SK-N-DZ (cell line): ENCODE measurements around the gene KRT78.
A peak's percentile ranks its signal among the peaks of the same experiment; 100 is the strongest.
"Not testable (repeated sequence)": the region's sequence is repeated elsewhere in the genome, so short reads cannot be mapped to it uniquely, and the experiment has no call there.

Experiments used
- DNase-seq: peaks from one replicate; pipeline ENCODE4 v3.0.0-alpha.2; 2015; ENCODE audit warnings: low spot score

Gene KRT78

GRCh38 chr12:52871291-52872039, 22.7 kb upstream of the KRT78 start:
- DNase-seq: no peak

- no peak for DNase-seq
Observed at GRCh38 chr12:52870361-52871290, 21.8 kb upstream of the KRT78 start.

- no peak for DNase-seq
Observed at GRCh38 chr12:52867642-52868041, 18.8 kb upstream of the KRT78 start.

- no peak for DNase-seq
Observed at GRCh38 chr12:52867152-52867551, 18.4 kb upstream of the KRT78 start.

- DNase-seq: peak; percentile 59
Observed at GRCh38 chr12:52865090-52865944, 16.5 kb upstream of the KRT78 start.

- no peak for DNase-seq
Observed at GRCh38 chr12:52862023-52862422, 13.2 kb upstream of the KRT78 start.

- DNase-seq: no peak
Observed at GRCh38 chr12:52861511-52861910, 12.7 kb upstream of the KRT78 start.

- DNase-seq: no peak
Observed at GRCh38 chr12:52860102-52860823, 11.5 kb upstream of the KRT78 start.

GRCh38 chr12:52857500-52857899, 8.7 kb upstream of the KRT78 start:
- no peak for DNase-seq

- no peak for DNase-seq
Observed at GRCh38 chr12:52856787-52857186, 8.0 kb upstream of the KRT78 start.

GRCh38 chr12:52856077-52856476, 7.3 kb upstream of the KRT78 start:
- not testable (repeated sequence) for DNase-seq

- DNase-seq: no peak
Observed at GRCh38 chr12:52851787-52852186, 3.0 kb upstream of the KRT78 start.

- no peak for DNase-seq
Observed at GRCh38 chr12:52850681-52851080, 1.9 kb upstream of the KRT78 start.

- DNase-seq: no peak
Observed at GRCh38 chr12:52849511-52849910, 717 bp upstream of the KRT78 start.

- DNase-seq: no peak
Observed at GRCh38 chr12:52847335-52848102, 1.3 kb downstream of the KRT78 start.

- DNase-seq: no peak
Observed at GRCh38 chr12:52846356-52846970, 2.3 kb downstream of the KRT78 start.

- DNase-seq: no peak
Observed at GRCh38 chr12:52845946-52846345, 2.8 kb downstream of the KRT78 start.

- no peak for DNase-seq
Observed at GRCh38 chr12:52844386-52844785, 4.4 kb downstream of the KRT78 start.

GRCh38 chr12:52839436-52840105, 9.2 kb downstream of the KRT78 start:
- no peak for DNase-seq
